Hepatocyte (in vitro differentiated cells): Measurements from ENCODE around the gene KRTAP10-9. TPM values are rescaled to one million over a fixed set of nuclear protein-coding genes. Genes with fewer than 3 reads are reported as not detected.

Experiments used
- DNase-seq: peaks from one replicate; pipeline ENCODE4 v3.0.0-alpha.2; 2016; ENCODE audit warnings: low spot score
- H2AFZ ChIP-seq: fragments of 200-600 bp; sonication (generic); 2 replicates; pipeline ENCODE4 v1.6.0; 2016; ENCODE audit warnings: antibody characterized with exemption, mild to moderate bottlenecking
- H3K27ac ChIP-seq: fragments of 200-600 bp; sonication (generic); 2 replicates; pipeline ENCODE4 v1.5.1; 2016; ENCODE audit warnings: mild to moderate bottlenecking
- H3K27me3 ChIP-seq: fragments of 200-600 bp; sonication (generic); 2 replicates; pipeline ENCODE4 v1.6.1; 2016
- H3K36me3 ChIP-seq: fragments of 200-600 bp; sonication (generic); replicated peaks from 2 replicates; pipeline ENCODE4 v1.5.1; 2016; ENCODE audit warnings: low read depth; ENCODE audit not compliant: insufficient read depth
- H3K4me1 ChIP-seq: fragments of 200-600 bp; sonication (generic); 2 replicates; pipeline ENCODE4 v1.5.1; 2016; ENCODE audit warnings: mild to moderate bottlenecking, moderate library complexity; ENCODE audit not compliant: insufficient read depth
- H3K4me2 ChIP-seq: fragments of 200-600 bp; sonication (generic); 2 replicates; pipeline ENCODE4 v1.6.0; 2016
- H3K4me3 ChIP-seq: fragments of 200-600 bp; sonication (generic); 2 replicates; pipeline ENCODE4 v1.5.1; 2016; ENCODE audit warnings: mild to moderate bottlenecking
- H3K79me2 ChIP-seq: fragments of 200-600 bp; sonication (generic); 2 replicates; pipeline ENCODE4 v1.6.0; 2017; ENCODE audit warnings: mild to moderate bottlenecking
- H3K9me2 ChIP-seq: fragments of 200-600 bp; sonication (generic); replicated peaks from 2 replicates; pipeline ENCODE4 v1.6.0; 2017; ENCODE audit warnings: mild to moderate bottlenecking; ENCODE audit not compliant: insufficient read depth
- H3K9me3 ChIP-seq: fragments of 200-600 bp; sonication (generic); 2 replicates; pipeline ENCODE4 v1.5.1; 2016; ENCODE audit warnings: low read depth, mild to moderate bottlenecking
- H4K20me1 ChIP-seq: fragments of 200-600 bp; sonication (generic); 2 replicates; pipeline ENCODE4 v1.6.0; 2016; ENCODE audit warnings: mild to moderate bottlenecking; ENCODE audit not compliant: insufficient read depth, poor library complexity, severe bottlenecking
- CTCF ChIP-seq: fragments of 200-600 bp; sonication (generic); IDR thresholded peaks from 2 replicates; pipeline ENCODE4 v1.5.1; 2016; ENCODE audit warnings: antibody characterized with exemption, mild to moderate bottlenecking; ENCODE audit not compliant: poor library complexity
- EZH2 ChIP-seq: fragments of 200-600 bp; sonication (generic); IDR thresholded peaks from 2 replicates; pipeline ENCODE4 v1.6.1; 2016; ENCODE audit warnings: antibody characterized with exemption, mild to moderate bottlenecking, borderline replicate concordance
- EZH2phosphoT487 ChIP-seq: fragments of 200-600 bp; sonication (generic); IDR thresholded peaks from one replicate; pipeline ENCODE4 v1.6.1; 2018; ENCODE audit warnings: antibody characterized with exemption, mild to moderate bottlenecking, low read depth, moderate library complexity; ENCODE audit not compliant: unreplicated experiment, severe bottlenecking
- WGBS: methylation state at CpG from one replicate; pipeline ENCODE4 v1.1.6; 2016; ENCODE audit warnings: low lambda C conversion rate; ENCODE audit errors: missing lambda C conversion rate; 5-methylcytosine and 5-hydroxymethylcytosine counted together
- polyA plus RNA-seq: library from polyadenylated mRNA; unstranded; fragments of >200 nt; fragmentation: Nextera tagmentation; extraction: Ambion mirVana; gene quantifications from 2 replicates; pipeline ENCODE4 v1.2.1, GENCODE V29; 2016
- total RNA-seq: library from RNA; depleted of rRNA; stranded (reverse); fragments of >200 nt; gene quantifications from 2 replicates; pipeline ENCODE4 v1.2.3, GENCODE V29; 2014

Gene KRTAP10-9
- total and polyA plus RNA-seq, 2 experiments from 2014 or later, result not detected

GRCh38 chr21:44595524-44595923, 31.4 kb upstream of the KRTAP10-9 start:
- Histone ChIP-seq H3K4me3 (no peak overlapping the region), H3K4me1 (peaks cover 7% of the 10 kb centered on the region), H3K9me3 (no peaks in the 10 kb centered on the region), H4K20me1 (no peaks in the 10 kb centered on the region), H3K9me2 (no peaks in the 10 kb centered on the region), H3K27ac (no peak overlapping the region), H3K79me2 (no peaks in the 10 kb centered on the region), H3K36me3 (no peaks in the 10 kb centered on the region), H2AFZ (no peak overlapping the region), H3K27me3 (no peaks in the 10 kb centered on the region), H3K4me2 (no peak overlapping the region)
- WGBS, result 74% methylated on average over 6 of the region's 6 CpGs
- no peak for DNase-seq
- TF ChIP-seq EZH2phosphoT487 (no peak), CTCF (no peak), EZH2 (no peak)

- no peak overlapping the region for H3K27ac ChIP-seq
- H3K9me3 ChIP-seq, result no peaks in the 10 kb centered on the region
- WGBS, result 86% methylated on average over 9 of the region's 9 CpGs
- H3K4me1 ChIP-seq, result peaks cover 7% of the 10 kb centered on the region
- H3K27me3 ChIP-seq, result no peaks in the 10 kb centered on the region
- DNase-seq, result no peak
- no peak overlapping the region for H3K4me3 ChIP-seq
- H2AFZ ChIP-seq, result no peak overlapping the region
- H3K4me2 ChIP-seq, result no peak overlapping the region
- H3K79me2 ChIP-seq, result no peaks in the 10 kb centered on the region
- no peaks in the 10 kb centered on the region for H4K20me1 ChIP-seq
- no peaks in the 10 kb centered on the region for H3K36me3 ChIP-seq
- TF ChIP-seq CTCF, result no peak
- no peak for TF ChIP-seq EZH2phosphoT487
- TF ChIP-seq EZH2, result no peak
- no peaks in the 10 kb centered on the region for H3K9me2 ChIP-seq
Observed at GRCh38 chr21:44596068-44596725, 30.7 kb upstream of the KRTAP10-9 start.

GRCh38 chr21:44598061-44598460, 28.8 kb upstream of the KRTAP10-9 start:
- H3K4me2 ChIP-seq, result no peak overlapping the region
- no peak for DNase-seq
- H3K79me2 ChIP-seq, result no peaks in the 10 kb centered on the region
- H4K20me1 ChIP-seq, result no peaks in the 10 kb centered on the region
- TF ChIP-seq EZH2phosphoT487 (no peak), CTCF (no peak), EZH2 (no peak)
- H3K27ac ChIP-seq, result no peak overlapping the region
- H3K4me1 ChIP-seq, result peaks cover 7% of the 10 kb centered on the region
- 70% methylated on average over 11 of the region's 11 CpGs for WGBS
- no peaks in the 10 kb centered on the region for H3K36me3 ChIP-seq
- no peaks in the 10 kb centered on the region for H3K9me2 ChIP-seq
- no peak overlapping the region for H3K4me3 ChIP-seq
- H3K27me3 ChIP-seq, result no peaks in the 10 kb centered on the region
- no peaks in the 10 kb centered on the region for H3K9me3 ChIP-seq
- H2AFZ ChIP-seq, result no peak overlapping the region
